Measurements from ENCODE around the gene HNRNPF. TPM values are rescaled to one million over a fixed set of nuclear protein-coding genes. Genes with fewer than 3 reads are reported as not detected.

The HNRNPF gene
- total and polyA plus RNA-seq, 2 donors (not counting 3 experiments of a cell fraction or from before 2014, with no cell fraction given), result 144 to 230 TPM

DNA sequence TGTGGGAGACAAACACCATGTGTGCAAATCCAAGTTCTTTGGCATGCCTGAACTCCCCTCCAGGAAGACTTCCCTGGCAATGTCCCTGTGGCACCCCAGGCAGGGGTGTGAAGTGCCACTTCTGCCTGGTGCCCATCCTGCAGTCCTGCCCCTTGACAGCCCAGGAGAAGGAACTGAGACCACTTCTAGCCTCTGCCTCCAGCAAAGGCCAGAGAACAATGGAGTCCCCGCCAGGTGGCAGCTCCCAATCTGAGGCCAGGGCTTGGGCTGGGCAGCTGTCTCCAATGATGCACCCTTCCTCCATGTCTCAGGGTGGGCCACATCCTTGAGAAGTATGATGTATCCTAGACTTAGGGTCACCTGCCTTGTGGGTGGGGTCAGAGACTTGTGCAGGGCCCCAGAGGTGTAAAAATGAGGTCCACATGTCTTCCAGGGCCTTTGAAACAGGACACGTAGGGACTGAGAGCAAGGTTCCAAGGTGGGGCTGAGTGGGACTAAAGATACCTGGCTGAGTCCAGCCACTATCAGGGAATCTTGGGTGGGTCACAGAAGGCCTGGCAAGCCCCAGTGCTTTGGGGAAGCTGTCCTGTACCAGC is 32.1 kb downstream of the HNRNPF start:
- no TSS peak for BruUV-seq (replicated peaks)
- H3K9ac ChIP-seq (replicated peaks; ENCODE audit: extremely low read depth, insufficient read depth, low read length), result no peak overlapping the region
- H3K27me3 ChIP-seq (ENCODE audit: control insufficient read depth in 2 of 2, insufficient read depth in 2 of 2, low read length in 2 of 2), result no peaks in the 10 kb centered on the region
- TF ChIP-seq POLR2AphosphoS5 (IDR thresholded peaks at IDR 0.05; ENCODE audit: insufficient read depth, low read depth, low read length), result no peak
- TF ChIP-seq, protein P1, sequence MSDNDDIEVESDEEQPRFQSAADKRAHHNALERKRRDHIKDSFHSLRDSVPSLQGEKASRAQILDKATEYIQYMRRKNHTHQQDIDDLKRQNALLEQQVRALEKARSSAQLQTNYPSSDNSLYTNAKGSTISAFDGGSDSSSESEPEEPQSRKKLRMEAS (IDR thresholded peaks at IDR 0.05; ENCODE audit: insufficient read depth, insufficient read length), result no peak
- TF ChIP-seq FOS (IDR thresholded peaks at IDR 0.05; ENCODE audit: borderline replicate concordance, insufficient read depth, low read length), result no peak
- no peak for TF ChIP-seq JUN (IDR thresholded peaks at IDR 0.05; ENCODE audit: borderline replicate concordance, insufficient read depth, insufficient read length, low read depth)
- no peak for TF ChIP-seq GATA2 (IDR thresholded peaks at IDR 0.05; ENCODE audit: insufficient read depth, insufficient read length, low read depth, low read length)
- TF ChIP-seq, protein P2, sequence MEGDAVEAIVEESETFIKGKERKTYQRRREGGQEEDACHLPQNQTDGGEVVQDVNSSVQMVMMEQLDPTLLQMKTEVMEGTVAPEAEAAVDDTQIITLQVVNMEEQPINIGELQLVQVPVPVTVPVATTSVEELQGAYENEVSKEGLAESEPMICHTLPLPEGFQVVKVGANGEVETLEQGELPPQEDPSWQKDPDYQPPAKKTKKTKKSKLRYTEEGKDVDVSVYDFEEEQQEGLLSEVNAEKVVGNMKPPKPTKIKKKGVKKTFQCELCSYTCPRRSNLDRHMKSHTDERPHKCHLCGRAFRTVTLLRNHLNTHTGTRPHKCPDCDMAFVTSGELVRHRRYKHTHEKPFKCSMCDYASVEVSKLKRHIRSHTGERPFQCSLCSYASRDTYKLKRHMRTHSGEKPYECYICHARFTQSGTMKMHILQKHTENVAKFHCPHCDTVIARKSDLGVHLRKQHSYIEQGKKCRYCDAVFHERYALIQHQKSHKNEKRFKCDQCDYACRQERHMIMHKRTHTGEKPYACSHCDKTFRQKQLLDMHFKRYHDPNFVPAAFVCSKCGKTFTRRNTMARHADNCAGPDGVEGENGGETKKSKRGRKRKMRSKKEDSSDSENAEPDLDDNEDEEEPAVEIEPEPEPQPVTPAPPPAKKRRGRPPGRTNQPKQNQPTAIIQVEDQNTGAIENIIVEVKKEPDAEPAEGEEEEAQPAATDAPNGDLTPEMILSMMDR (IDR thresholded peaks at IDR 0.05; ENCODE audit: extremely low read depth in 1 of 2, insufficient read depth in 1 of 2, low read depth in 1 of 2, low read length in 2 of 2), result no peak
- TF ChIP-seq EZH2 (IDR thresholded peaks at IDR 0.05; ENCODE audit: borderline replicate concordance, low read depth, low read length, severe bottlenecking), result no peak
- no peak for TF ChIP-seq POLR2A (IDR thresholded peaks at IDR 0.05; ENCODE audit: low read depth, low read length)
- TF ChIP-seq MYC (IDR thresholded peaks at IDR 0.05; ENCODE audit: low read depth, low read length), result no peak
- H3K9me3 ChIP-seq (replicated peaks; ENCODE audit: control insufficient read depth, insufficient read depth, low read length), result no peaks in the 10 kb centered on the region
- no peaks in the 10 kb centered on the region for H3K9me1 ChIP-seq (replicated peaks; ENCODE audit: control insufficient read depth, extremely low read depth, insufficient read depth, low read length)
- FAIRE-seq, result no peak
- H3K4me3 ChIP-seq (replicated peaks in 1 of 3; ENCODE audit: insufficient read depth in 1 of 3, low read depth in 1 of 3, low read length in 3 of 3), result no peak overlapping the region
- no peak for DNase-seq (ENCODE audit: low read depth, low spot score)
- H3K4me1 ChIP-seq (ENCODE audit: control insufficient read depth, extremely low read depth, insufficient read depth, low read length), result no peaks in the 10 kb centered on the region
- POLR2A ChIA-PET, result no interaction called here
- no peak overlapping the region for H3K27ac ChIP-seq (ENCODE audit: insufficient read depth, low read depth, low read length)
- no peak overlapping the region for H2AFZ ChIP-seq (ENCODE audit: low read depth, low read length)
- dilution Hi-C loops (cut with MboI; ENCODE audit: extremely low pct_ligation_motif_present, low sequenced_read_pairs), result no loop called here
- H3K79me2 ChIP-seq (ENCODE audit: control insufficient read depth, insufficient read depth, low read length), result no peaks in the 10 kb centered on the region
- no peaks in the 10 kb centered on the region for H3K36me3 ChIP-seq (ENCODE audit: control insufficient read depth in 2 of 2, extremely low read depth in 1 of 2, insufficient read depth in 2 of 2, low read length in 2 of 2)
- no peaks in the 10 kb centered on the region for H4K20me1 ChIP-seq (replicated peaks; ENCODE audit: control insufficient read depth, extremely low read depth, insufficient read depth, low read length)
- intact Hi-C loops (cut with micrococcal nuclease), result no loop called here
- H3K4me2 ChIP-seq (ENCODE audit: insufficient read depth, low read length), result no peak overlapping the region
- CTCF ChIA-PET, result no interaction called here
